DOHH2 (cell line): ENCODE results near the gene LYPD1.

Experiments used
- EZH2phosphoT487 ChIP-seq: fragments of 200-600 bp; sonication (generic); IDR thresholded peaks from 2 replicates; pipeline ENCODE4 v1.6.1; 2017; ENCODE audit warnings: borderline replicate concordance, mild to moderate bottlenecking, antibody characterized with exemption, low read length, moderate library complexity, mixed read lengths
- TF ChIP-seq, protein P1 (sequence below): fragments of 200-600 bp; sonication (generic); IDR thresholded peaks from one replicate; pipeline ENCODE4 v1.5.1; 2014; ENCODE audit warnings: antibody characterized with exemption, mild to moderate bottlenecking, low read depth, low read length; ENCODE audit not compliant: poor library complexity, severe bottlenecking

DNA sequence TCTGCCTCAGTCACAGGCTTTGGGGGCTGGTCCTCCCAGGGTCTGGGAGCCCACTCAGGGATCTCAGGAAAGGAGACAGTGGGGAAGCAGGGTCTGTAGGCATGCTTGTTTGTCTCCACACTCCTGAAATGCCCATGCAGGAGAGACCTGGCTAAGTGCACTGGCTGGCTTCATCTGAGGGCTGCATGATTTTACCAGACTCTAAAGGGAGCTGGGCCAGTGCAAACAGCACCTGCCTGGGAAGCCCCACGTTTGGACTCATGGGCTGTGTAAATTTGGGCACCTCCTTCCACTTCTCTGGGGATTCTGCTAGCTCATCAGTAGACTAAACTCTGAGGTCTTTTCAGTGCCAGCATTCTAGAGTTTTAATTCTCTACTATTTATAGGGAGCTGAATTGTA is 33.7 kb downstream of the LYPD1 start:
- TF ChIP-seq, protein P1, sequence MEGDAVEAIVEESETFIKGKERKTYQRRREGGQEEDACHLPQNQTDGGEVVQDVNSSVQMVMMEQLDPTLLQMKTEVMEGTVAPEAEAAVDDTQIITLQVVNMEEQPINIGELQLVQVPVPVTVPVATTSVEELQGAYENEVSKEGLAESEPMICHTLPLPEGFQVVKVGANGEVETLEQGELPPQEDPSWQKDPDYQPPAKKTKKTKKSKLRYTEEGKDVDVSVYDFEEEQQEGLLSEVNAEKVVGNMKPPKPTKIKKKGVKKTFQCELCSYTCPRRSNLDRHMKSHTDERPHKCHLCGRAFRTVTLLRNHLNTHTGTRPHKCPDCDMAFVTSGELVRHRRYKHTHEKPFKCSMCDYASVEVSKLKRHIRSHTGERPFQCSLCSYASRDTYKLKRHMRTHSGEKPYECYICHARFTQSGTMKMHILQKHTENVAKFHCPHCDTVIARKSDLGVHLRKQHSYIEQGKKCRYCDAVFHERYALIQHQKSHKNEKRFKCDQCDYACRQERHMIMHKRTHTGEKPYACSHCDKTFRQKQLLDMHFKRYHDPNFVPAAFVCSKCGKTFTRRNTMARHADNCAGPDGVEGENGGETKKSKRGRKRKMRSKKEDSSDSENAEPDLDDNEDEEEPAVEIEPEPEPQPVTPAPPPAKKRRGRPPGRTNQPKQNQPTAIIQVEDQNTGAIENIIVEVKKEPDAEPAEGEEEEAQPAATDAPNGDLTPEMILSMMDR: no peak
- TF ChIP-seq EZH2phosphoT487: no peak
